GM18505 (cell line): ENCODE results near the gene ARAP2.

Experiments used
- ATAC-seq: cut with Tn5 transposase; IDR thresholded peaks from one replicate; pipeline ENCODE4 v1.9.1; 2021; ENCODE audit not compliant: unreplicated experiment
- POLR2A ChIP-seq: IDR thresholded peaks from 4 replicates; pipeline ENCODE4 v1.6.1; 2011; ENCODE audit warnings: borderline replicate concordance; ENCODE audit not compliant: insufficient read depth, insufficient read length; ENCODE audit errors: extremely low read depth

Gene ARAP2

GRCh38 chr4:36173905-36174304, 70.4 kb downstream of the ARAP2 start:
- TF ChIP-seq POLR2A = no peak
- no peak for ATAC-seq

- no peak for TF ChIP-seq POLR2A
- ATAC-seq = no peak
These were observed 71.7 kb downstream of the ARAP2 start for GRCh38 chr4:36172656-36173055.

DNA sequence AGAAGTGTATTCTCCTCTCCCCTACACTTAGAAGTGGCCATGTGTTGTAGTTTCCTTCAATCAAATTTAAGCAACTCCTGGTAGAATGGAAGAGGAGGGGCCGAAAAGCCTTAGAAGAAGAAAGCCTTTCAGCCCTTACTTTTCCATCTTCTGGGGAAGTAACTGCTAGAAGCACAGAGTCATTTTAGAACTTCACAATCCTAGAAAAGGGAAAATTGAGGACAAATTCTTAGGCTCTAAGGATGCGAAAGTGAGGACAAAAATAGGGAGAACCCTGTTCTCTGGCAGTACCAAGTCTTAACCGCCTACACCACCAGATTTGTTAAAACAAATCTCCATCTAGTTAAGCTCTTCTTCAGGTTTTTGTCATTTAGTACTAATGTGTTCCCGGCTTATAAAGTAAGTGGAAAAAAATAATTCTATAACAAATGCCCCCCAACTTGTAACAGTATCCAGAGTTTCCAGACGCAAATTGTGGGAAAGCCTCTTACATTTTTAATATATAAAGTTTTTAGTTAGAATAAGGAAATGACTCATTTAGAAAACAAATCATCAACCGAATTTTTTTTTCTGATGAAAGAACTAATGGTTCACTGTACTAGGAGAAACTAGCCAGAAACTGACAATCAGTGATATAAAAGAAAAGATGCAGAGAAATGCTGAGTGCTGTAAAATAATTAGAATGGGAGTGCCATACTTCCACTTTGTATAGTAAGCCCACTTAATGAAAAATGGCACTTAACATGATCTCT, 76.0 kb downstream of the ARAP2 start:
- no peak for TF ChIP-seq POLR2A
- no peak for ATAC-seq

DNA sequence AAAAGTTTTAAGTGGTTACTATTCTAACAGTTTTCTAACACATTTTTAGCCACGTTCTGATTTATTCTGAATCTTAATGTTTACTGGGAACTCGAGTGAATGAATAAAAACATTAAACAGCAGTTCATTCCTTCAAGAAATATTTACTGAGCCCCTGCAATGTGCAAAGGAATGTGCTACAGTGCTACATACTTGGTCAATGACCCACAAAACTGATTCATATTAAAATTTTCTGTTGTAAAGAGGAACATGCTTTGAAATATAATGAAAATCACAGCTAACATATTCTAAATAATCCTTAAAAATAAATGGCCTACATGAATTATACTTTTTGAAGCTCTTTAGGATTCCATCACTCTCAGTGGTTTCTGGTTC, 78.7 kb downstream of the ARAP2 start:
- TF ChIP-seq POLR2A = no peak
- no peak for ATAC-seq

DNA sequence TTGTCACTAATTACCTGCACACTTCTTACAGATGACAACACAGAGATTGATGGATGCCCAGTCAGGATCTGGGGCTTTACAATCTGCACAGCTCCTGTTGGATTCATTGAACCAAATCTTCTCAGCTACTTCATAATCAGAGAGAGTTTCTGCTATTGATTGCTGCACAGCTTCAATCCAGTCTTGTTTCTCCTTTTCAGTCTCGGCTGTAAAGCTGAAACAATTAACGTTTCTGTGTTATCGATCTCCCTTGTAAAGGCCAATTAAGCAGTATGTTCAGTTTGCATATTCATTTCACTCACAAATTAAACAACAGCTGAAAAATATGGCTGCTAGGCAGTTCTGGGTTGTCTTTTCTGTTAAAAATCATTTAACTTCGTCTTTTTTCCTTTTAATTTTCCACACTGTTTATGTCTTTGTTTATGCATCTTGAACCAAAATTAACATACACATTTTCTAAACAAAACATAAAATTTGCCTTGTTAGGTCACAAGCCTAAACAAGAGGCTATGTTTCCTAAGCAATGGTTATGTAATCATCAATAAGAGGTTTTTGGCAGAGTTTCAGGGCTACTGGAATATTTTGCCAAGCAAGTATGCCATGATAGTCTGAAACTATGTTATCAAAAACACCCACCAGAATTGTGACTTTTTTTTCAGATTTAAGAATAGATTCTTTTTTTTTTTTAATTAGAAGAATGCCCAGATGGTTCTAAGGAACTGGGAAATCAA, 79.2 kb downstream of the ARAP2 start:
- no peak for TF ChIP-seq POLR2A
- ATAC-seq = no peak

GRCh38 chr4:36163198-36163597, 81.1 kb downstream of the ARAP2 start:
- ATAC-seq = peak; percentile 52
- TF ChIP-seq POLR2A = no peak

DNA sequence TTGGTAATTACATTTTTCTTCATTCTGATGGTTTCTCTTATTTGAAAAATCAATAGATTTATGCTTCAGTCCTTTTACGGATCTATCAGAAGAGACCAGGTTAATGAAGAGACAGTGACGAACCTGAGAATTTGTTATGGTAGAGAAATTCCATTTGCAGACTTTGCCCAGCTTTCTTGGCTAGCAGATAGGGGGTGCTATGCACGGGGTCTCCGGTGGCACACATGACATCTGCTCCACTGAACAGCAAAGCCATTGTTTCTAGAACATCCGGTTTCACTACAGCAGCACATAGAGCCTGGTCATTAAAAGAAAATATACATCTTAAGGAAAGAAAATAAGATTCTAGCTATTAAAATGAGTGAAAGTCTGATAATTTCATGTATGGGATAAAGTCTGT, 85.1 kb downstream of the ARAP2 start:
- no peak for TF ChIP-seq POLR2A
- ATAC-seq = no peak

GRCh38 chr4:36152735-36153134, 91.6 kb downstream of the ARAP2 start:
- no peak for ATAC-seq
- no peak for TF ChIP-seq POLR2A

GRCh38 chr4:36142504-36142903, 101.8 kb downstream of the ARAP2 start:
- ATAC-seq = no peak
- no peak for TF ChIP-seq POLR2A

- no peak for TF ChIP-seq POLR2A
- ATAC-seq = no peak
These were observed 103.1 kb downstream of the ARAP2 start for GRCh38 chr4:36141186-36141585.

DNA sequence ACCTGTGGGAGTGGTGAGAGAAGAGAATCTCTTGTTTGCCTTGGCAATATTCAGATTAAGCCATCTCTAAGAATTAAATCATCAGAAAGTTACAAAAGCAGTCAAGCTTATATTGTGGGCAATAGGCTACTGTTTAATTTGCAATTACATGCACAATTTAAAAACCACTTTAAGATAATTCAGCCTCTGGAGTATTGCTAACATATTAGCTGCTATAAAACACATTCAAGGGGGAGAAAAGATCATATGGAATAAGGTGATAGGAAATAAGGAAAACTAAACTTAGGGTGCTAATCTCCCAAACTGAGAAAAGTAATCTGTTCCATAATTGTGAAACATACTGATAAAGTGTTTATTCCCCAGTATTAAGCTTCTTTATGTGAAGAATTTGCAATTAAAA, 103.9 kb downstream of the ARAP2 start:
- TF ChIP-seq POLR2A = no peak
- no peak for ATAC-seq

GRCh38 chr4:36138220-36138619, 106.1 kb downstream of the ARAP2 start:
- TF ChIP-seq POLR2A = no peak
- ATAC-seq = no peak

DNA sequence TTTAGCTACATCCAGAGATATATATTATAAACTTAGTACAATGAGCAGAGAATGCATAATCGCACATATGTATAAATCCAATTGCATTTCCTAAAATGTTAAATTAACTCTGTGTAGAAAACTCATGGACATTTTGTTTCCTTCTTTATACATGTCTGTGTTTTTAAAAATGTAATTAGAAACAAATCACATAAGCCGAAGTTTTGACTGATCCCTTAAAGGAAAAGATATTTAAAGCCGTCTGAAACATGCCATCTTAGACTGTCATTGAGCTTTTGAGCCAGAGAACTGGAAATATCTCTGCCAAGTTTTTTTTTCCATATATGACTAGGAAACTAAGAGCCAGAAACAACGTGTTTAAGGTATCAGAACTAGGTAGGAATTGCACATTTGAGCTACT, 107.0 kb downstream of the ARAP2 start:
- TF ChIP-seq POLR2A = no peak
- no peak for ATAC-seq

DNA sequence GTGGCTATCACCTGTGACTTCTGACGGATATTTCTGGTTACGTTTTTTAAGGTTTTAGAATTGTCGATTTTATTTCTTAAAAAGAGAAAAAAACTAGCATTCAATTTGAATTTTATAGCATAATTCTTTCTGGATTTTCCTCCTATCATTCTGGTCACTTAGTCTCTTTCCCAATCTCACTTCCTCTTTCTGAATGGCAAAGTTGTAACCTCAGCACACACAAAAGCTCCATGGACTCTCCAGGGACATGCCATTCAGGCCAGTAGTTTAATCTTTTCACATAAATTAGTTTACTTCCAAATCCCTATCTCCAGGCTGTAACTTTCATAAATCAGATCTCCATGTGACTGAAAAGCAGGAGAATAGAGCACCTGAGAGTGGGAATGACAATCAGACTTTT, 110.7 kb downstream of the ARAP2 start:
- no peak for ATAC-seq

GRCh38 chr4:36133086-36133485, 111.2 kb downstream of the ARAP2 start:
- no peak for TF ChIP-seq POLR2A
- no peak for ATAC-seq

More for the DNA sequence above, 110.7 kb downstream of the ARAP2 start:
- no peak for TF ChIP-seq POLR2A

- no peak for ATAC-seq
These were observed 113.7 kb downstream of the ARAP2 start for GRCh38 chr4:36130641-36131040.

More at GRCh38 chr4:36130641-36131040, 113.7 kb downstream of the ARAP2 start:
- no peak for TF ChIP-seq POLR2A
